Keratinocyte (primary cell): ENCODE results near the gene ITPKB. TPM values are rescaled to one million over a fixed set of nuclear protein-coding genes. Genes with fewer than 3 reads are reported as not detected.

Experiments used
- DNase-seq: peaks from one replicate; pipeline ENCODE4 v3.0.0-alpha.2; 2011; ENCODE audit warnings: low read depth, missing footprints, low spot score
- FAIRE-seq: peaks from 2 replicates; lab custom pipeline; 2011; peaks lifted over from hg19 to GRCh38; lab: Jason Lieb, UNC
- H2AFZ ChIP-seq: 2 replicates; pipeline ENCODE4 v1.6.0; 2012; ENCODE audit warnings: low read length, control low read depth, inconsistent platforms; ENCODE audit not compliant: control insufficient read depth
- H3K27ac ChIP-seq: 2 replicates; pipeline ENCODE4 v1.5.1; 2011; ENCODE audit warnings: low read length; ENCODE audit not compliant: control insufficient read depth, insufficient read depth
- H3K27me3 ChIP-seq: 3 replicates; pipeline ENCODE4 v1.6.0; 2011; ENCODE audit warnings: low read length; ENCODE audit not compliant: control insufficient read depth, insufficient read depth; ENCODE audit errors: extremely low read depth
- H3K36me3 ChIP-seq, 2 experiments: 2 replicates in 1 of 2; 3 replicates in 1 of 2; pipeline ENCODE4 v1.5.1; 2011; ENCODE audit warnings: low read length in 2 of 2, mild to moderate bottlenecking in 1 of 2; ENCODE audit not compliant: control insufficient read depth in 2 of 2, insufficient read depth in 2 of 2; ENCODE audit errors: extremely low read depth in 1 of 2
- H3K4me1 ChIP-seq: 3 replicates; pipeline ENCODE4 v1.5.1; 2011; ENCODE audit warnings: low read length; ENCODE audit not compliant: control insufficient read depth, insufficient read depth; ENCODE audit errors: extremely low read depth
- H3K4me2 ChIP-seq: 3 replicates; pipeline ENCODE4 v1.6.0; 2011; ENCODE audit warnings: low read depth, low read length; ENCODE audit not compliant: control insufficient read depth, insufficient read depth; ENCODE audit errors: extremely low read depth
- H3K4me3 ChIP-seq, 3 experiments: fragments of 200-600 bp in 1 of 3; sonication (generic) in 1 of 3; 2 replicates in 2 of 3; 3 replicates in 1 of 3; pipeline ENCODE4 v1.5.1; 2011 to 2016; ENCODE audit warnings: low read length in 3 of 3, mild to moderate bottlenecking in 3 of 3, control low read depth in 2 of 3, inconsistent platforms in 1 of 3, low read depth in 1 of 3, mixed read lengths in 1 of 3, mixed run types in 1 of 3, moderate library complexity in 1 of 3; ENCODE audit not compliant: control insufficient read depth in 2 of 3, insufficient read depth in 2 of 3; ENCODE audit errors: extremely low read depth in 1 of 3
- H3K79me2 ChIP-seq: 2 replicates; pipeline ENCODE4 v1.6.0; 2012; ENCODE audit warnings: low read length; ENCODE audit not compliant: control insufficient read depth, insufficient read depth
- H3K9ac ChIP-seq: 3 replicates; pipeline ENCODE4 v1.6.0; 2011; ENCODE audit warnings: low read length; ENCODE audit not compliant: control insufficient read depth, insufficient read depth; ENCODE audit errors: extremely low read depth
- H3K9me1 ChIP-seq: 3 replicates; pipeline ENCODE4 v1.6.0; 2011; ENCODE audit warnings: low read length; ENCODE audit not compliant: control insufficient read depth, insufficient read depth; ENCODE audit errors: extremely low read depth
- H3K9me3 ChIP-seq: 2 replicates; pipeline ENCODE4 v1.5.1; 2012; ENCODE audit warnings: low read depth, low read length; ENCODE audit not compliant: control insufficient read depth
- H4K20me1 ChIP-seq: 3 replicates; pipeline ENCODE4 v1.6.0; 2011; ENCODE audit warnings: low read length; ENCODE audit not compliant: control insufficient read depth, insufficient read depth; ENCODE audit errors: extremely low read depth
- EZH2 ChIP-seq: IDR thresholded peaks from one replicate; pipeline ENCODE4 v1.6.1; 2012; ENCODE audit warnings: inconsistent platforms, mild to moderate bottlenecking, low read length, moderate library complexity
- dilution Hi-C: fragments of 300-500 bp; cut with MboI; formaldehyde crosslinking; loops from one replicate; pipeline ENCODE4 v1.7.0; 2020; ENCODE audit warnings: low sequenced_read_pairs; ENCODE audit not compliant: extremely low pct_ligation_motif_present
- polyA plus RNA-seq, 5 experiments: library from polyadenylated mRNA; depleted of rRNA in 3 of 5; stranded (reverse) in 3 of 5; stranded (forward) in 1 of 5; unstranded in 1 of 5; fragments of >200 nt; gene quantifications; 1 replicate in 1 of 5; 2 replicates in 3 of 5; 3 replicates in 1 of 5; pipeline versions ENCODE4 v1.2.1 to v1.2.3, GENCODE V29; 2011 to 2012; ENCODE audit warnings: missing spikeins in 2 of 5, low read depth in 1 of 5, low replicate concordance in 1 of 5
- TF ChIP-seq, protein P1 (sequence below), 3 experiments: IDR thresholded peaks in 1 of 3; conservative IDR thresholded peaks in 1 of 3; optimal IDR thresholded peaks in 1 of 3; 2 replicates in 2 of 3; 3 replicates in 1 of 3; pipeline versions ENCODE3 to v1.5.1; 2011; ENCODE audit warnings: low read length in 3 of 3, mild to moderate bottlenecking in 3 of 3, moderate library complexity in 2 of 3, control low read depth in 1 of 3, inconsistent platforms in 1 of 3; ENCODE audit not compliant: insufficient read depth in 2 of 3; ENCODE audit errors: extremely low read depth in 1 of 3

Gene ITPKB
- polyA plus RNA-seq, 1 donor (not counting 4 experiments of a cell fraction or from before 2014, with no cell fraction given): 3.2 TPM

DNA sequence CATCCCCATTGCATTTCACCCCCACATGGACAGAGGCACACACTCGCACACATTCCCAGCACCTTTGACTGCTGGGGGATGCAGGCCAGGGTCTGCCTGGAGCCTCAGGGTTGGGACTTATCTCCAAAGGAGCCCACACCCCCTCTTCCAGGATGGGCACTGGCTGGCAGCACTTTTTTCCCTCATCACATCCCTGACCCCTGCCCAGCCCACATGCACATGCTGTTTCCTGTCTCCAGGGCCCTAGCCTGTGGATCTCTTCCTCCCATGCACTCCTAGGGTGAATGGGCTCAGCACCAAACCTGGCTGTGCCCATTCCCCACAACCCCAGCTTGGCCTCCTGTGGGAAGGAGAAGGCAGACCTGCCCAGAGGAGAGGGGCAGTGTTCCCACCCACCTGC, 131.3 kb downstream of the ITPKB start:
- no peak overlapping the region for H3K4me3 ChIP-seq
- FAIRE-seq: no peak

DNA sequence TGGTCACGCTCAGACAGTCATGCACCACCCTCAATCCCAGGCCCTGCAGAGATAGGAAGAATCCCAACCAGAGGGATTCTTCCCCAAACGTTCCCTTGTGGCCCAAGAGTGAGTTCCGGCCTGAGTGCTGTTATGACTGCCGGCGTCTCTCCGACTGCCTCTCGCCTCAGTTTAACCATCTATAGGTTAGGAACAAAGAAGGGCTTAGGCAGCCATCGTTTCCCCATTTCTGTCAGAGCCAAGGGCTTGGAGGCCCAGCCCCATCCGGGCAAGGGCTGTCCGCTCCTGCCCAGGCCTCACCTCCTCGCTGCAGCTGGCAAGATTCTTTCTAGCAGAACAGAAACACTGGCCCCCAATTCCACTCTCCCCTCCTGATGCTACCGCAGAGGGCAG, 131.8 kb downstream of the ITPKB start:
- Histone ChIP-seq H4K20me1 (peaks cover 3% of the 10 kb centered on the region), H3K9me1 (peaks cover 3% of the 10 kb centered on the region), H3K9me3 (no peaks in the 10 kb centered on the region), H3K4me2 (no peak overlapping the region), H3K27ac (no peak overlapping the region), H3K4me1 (peaks cover 16% of the 10 kb centered on the region), H3K27me3 (no peaks in the 10 kb centered on the region), H3K9ac (no peak overlapping the region), H2AFZ (no peak overlapping the region), H3K4me3 (no peak overlapping the region), H3K36me3 (no peaks in the 10 kb centered on the region), H3K79me2 (no peaks in the 10 kb centered on the region)
- no peak for DNase-seq
- dilution Hi-C loops: no loop called here
- no peak for FAIRE-seq
- TF ChIP-seq, protein P1, sequence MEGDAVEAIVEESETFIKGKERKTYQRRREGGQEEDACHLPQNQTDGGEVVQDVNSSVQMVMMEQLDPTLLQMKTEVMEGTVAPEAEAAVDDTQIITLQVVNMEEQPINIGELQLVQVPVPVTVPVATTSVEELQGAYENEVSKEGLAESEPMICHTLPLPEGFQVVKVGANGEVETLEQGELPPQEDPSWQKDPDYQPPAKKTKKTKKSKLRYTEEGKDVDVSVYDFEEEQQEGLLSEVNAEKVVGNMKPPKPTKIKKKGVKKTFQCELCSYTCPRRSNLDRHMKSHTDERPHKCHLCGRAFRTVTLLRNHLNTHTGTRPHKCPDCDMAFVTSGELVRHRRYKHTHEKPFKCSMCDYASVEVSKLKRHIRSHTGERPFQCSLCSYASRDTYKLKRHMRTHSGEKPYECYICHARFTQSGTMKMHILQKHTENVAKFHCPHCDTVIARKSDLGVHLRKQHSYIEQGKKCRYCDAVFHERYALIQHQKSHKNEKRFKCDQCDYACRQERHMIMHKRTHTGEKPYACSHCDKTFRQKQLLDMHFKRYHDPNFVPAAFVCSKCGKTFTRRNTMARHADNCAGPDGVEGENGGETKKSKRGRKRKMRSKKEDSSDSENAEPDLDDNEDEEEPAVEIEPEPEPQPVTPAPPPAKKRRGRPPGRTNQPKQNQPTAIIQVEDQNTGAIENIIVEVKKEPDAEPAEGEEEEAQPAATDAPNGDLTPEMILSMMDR (optimal IDR thresholded peaks at IDR 0.05 in 1 of 3, IDR thresholded peaks at IDR 0.05 in 1 of 3, conservative IDR thresholded peaks at IDR 0.05 in 1 of 3; ENCODE audit: extremely low read depth in 1 of 3, insufficient read depth in 2 of 3, low read length in 3 of 3): no peak
- TF ChIP-seq EZH2: no peak

More for the DNA sequence above, 131.3 kb downstream of the ITPKB start:
- dilution Hi-C loops: no loop called here
- peaks cover 3% of the 10 kb centered on the region for H3K9me1 ChIP-seq
- H3K4me1 ChIP-seq: peaks cover 10% of the 10 kb centered on the region
- no peaks in the 10 kb centered on the region for H3K36me3 ChIP-seq
- peaks cover 2% of the 10 kb centered on the region for H3K27me3 ChIP-seq
- H3K4me2 ChIP-seq: no peak overlapping the region
- DNase-seq: no peak
- H3K27ac ChIP-seq: no peak overlapping the region
- peaks cover 3% of the 10 kb centered on the region for H4K20me1 ChIP-seq
- TF ChIP-seq, protein P1 (optimal IDR thresholded peaks at IDR 0.05 in 1 of 3, IDR thresholded peaks at IDR 0.05 in 1 of 3, conservative IDR thresholded peaks at IDR 0.05 in 1 of 3; ENCODE audit: extremely low read depth in 1 of 3, insufficient read depth in 2 of 3, low read length in 3 of 3): no peak
- TF ChIP-seq EZH2: no peak
- H3K79me2 ChIP-seq: no peaks in the 10 kb centered on the region
- no peak overlapping the region for H2AFZ ChIP-seq
- H3K9me3 ChIP-seq: no peaks in the 10 kb centered on the region
- H3K9ac ChIP-seq: no peak overlapping the region
